HG03457 (cell line): ENCODE results near the gene SH3GL3.

Experiments
- ATAC-seq: cut with Tn5 transposase; IDR thresholded peaks from one replicate; pipeline ENCODE4 v1.9.1; 2021; ENCODE audit warnings: moderate number of reproducible peaks; ENCODE audit not compliant: unreplicated experiment

The SH3GL3 gene

GRCh38 chr15:83446904-83447709 is at the start of gene SH3GL3:
Gene SH3GL3 (plus strand): TSS chr15:83447341. CDS start chr15:83447534, 193 bp downstream.
- no peak for ATAC-seq

- ATAC-seq = no peak
Measured at GRCh38 chr15:83398626-83399025, 48.5 kb upstream of the SH3GL3 start.

- no peak for ATAC-seq
Measured at GRCh38 chr15:83404121-83404520, 43.0 kb upstream of the SH3GL3 start.

- ATAC-seq = no peak
Measured at GRCh38 chr15:83410532-83410931, 36.6 kb upstream of the SH3GL3 start.

- ATAC-seq = no peak
Measured at GRCh38 chr15:83413054-83413719, 34.0 kb upstream of the SH3GL3 start.

GRCh38 chr15:83422081-83422480 is 25.1 kb upstream of the SH3GL3 start:
- no peak for ATAC-seq

GRCh38 chr15:83422541-83422940 is 24.6 kb upstream of the SH3GL3 start:
- ATAC-seq = no peak

- ATAC-seq = no peak
Measured at GRCh38 chr15:83424101-83424500, 23.0 kb upstream of the SH3GL3 start.

GRCh38 chr15:83430441-83430840 is 16.7 kb upstream of the SH3GL3 start:
- no peak for ATAC-seq

- no peak for ATAC-seq
Measured at GRCh38 chr15:83431521-83431920, 15.6 kb upstream of the SH3GL3 start.

GRCh38 chr15:83435202-83435601 is 11.9 kb upstream of the SH3GL3 start:
- ATAC-seq = no peak

- ATAC-seq = no peak
Measured at GRCh38 chr15:83435782-83436181, 11.4 kb upstream of the SH3GL3 start.

GRCh38 chr15:83436513-83437158 is 10.5 kb upstream of the SH3GL3 start:
- no peak for ATAC-seq

GRCh38 chr15:83443076-83443847 is 3.9 kb upstream of the SH3GL3 start:
- ATAC-seq = no peak

- no peak for ATAC-seq
Measured at GRCh38 chr15:83444936-83445335, 2.2 kb upstream of the SH3GL3 start.

- ATAC-seq = no peak
Measured at GRCh38 chr15:83445643-83446042, 1.5 kb upstream of the SH3GL3 start.

- no peak for ATAC-seq
Measured at GRCh38 chr15:83446417-83446816, 724 bp upstream of the SH3GL3 start.

- ATAC-seq = no peak
Measured at GRCh38 chr15:83449250-83449671, 2.1 kb downstream of the SH3GL3 start.

- ATAC-seq = no peak
Measured at GRCh38 chr15:83449937-83450506, 2.9 kb downstream of the SH3GL3 start.

GRCh38 chr15:83457149-83457548 is 10.0 kb downstream of the SH3GL3 start:
- ATAC-seq = no peak

- ATAC-seq = no peak
Measured at GRCh38 chr15:83458381-83458780, 11.2 kb downstream of the SH3GL3 start.
